ENCODE measurements around the gene KLHL29. TPM values are rescaled to one million over a fixed set of nuclear protein-coding genes. Genes with fewer than 3 reads are reported as not detected.
A peak's percentile ranks its signal among the peaks of the same experiment; 100 is the strongest.

Gene KLHL29
- total RNA-seq, 1 donor from 2014 or later = 4.4 TPM

DNA sequence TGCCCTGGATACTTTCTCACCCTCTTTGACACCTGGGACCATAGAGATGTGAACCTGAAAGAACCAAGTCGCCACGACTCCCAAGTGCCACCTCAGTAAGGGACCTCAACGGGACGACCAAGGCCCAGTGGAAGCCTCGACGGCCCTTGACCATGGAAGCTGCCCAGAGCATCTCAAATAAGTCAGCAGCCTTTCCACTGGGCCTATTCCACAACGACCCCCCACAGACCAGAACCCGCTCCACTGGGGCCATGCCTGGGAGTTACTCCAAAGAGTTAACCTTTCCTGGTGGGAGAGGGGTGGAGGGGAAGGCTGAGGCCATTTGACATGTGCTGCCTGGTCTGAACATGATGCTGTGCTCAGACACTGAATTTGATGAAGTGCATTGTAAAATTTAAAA is 146.9 kb downstream of the KLHL29 start:
- no peak overlapping the region for H3K4me3 Mint-ChIP-seq (ENCODE audit: low read depth)
- no peaks in the 10 kb centered on the region for H3K9me3 Mint-ChIP-seq (ENCODE audit: low read depth)
- peak overlapping the region; percentile 9 for H3K27ac Mint-ChIP-seq
- H3K4me1 Mint-ChIP-seq (ENCODE audit: low read depth) = peaks cover 7% of the 10 kb centered on the region
- TF ChIP-seq, protein P1, sequence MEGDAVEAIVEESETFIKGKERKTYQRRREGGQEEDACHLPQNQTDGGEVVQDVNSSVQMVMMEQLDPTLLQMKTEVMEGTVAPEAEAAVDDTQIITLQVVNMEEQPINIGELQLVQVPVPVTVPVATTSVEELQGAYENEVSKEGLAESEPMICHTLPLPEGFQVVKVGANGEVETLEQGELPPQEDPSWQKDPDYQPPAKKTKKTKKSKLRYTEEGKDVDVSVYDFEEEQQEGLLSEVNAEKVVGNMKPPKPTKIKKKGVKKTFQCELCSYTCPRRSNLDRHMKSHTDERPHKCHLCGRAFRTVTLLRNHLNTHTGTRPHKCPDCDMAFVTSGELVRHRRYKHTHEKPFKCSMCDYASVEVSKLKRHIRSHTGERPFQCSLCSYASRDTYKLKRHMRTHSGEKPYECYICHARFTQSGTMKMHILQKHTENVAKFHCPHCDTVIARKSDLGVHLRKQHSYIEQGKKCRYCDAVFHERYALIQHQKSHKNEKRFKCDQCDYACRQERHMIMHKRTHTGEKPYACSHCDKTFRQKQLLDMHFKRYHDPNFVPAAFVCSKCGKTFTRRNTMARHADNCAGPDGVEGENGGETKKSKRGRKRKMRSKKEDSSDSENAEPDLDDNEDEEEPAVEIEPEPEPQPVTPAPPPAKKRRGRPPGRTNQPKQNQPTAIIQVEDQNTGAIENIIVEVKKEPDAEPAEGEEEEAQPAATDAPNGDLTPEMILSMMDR (IDR thresholded peaks at IDR 0.05; ENCODE audit: unreplicated experiment) = no peak
- peaks cover 36% of the 10 kb centered on the region for H3K27me3 Mint-ChIP-seq
- no peaks in the 10 kb centered on the region for H3K36me3 Mint-ChIP-seq (ENCODE audit: insufficient read depth)
- no peak for DNase-seq (ENCODE audit: low spot score, unreplicated experiment)

DNA sequence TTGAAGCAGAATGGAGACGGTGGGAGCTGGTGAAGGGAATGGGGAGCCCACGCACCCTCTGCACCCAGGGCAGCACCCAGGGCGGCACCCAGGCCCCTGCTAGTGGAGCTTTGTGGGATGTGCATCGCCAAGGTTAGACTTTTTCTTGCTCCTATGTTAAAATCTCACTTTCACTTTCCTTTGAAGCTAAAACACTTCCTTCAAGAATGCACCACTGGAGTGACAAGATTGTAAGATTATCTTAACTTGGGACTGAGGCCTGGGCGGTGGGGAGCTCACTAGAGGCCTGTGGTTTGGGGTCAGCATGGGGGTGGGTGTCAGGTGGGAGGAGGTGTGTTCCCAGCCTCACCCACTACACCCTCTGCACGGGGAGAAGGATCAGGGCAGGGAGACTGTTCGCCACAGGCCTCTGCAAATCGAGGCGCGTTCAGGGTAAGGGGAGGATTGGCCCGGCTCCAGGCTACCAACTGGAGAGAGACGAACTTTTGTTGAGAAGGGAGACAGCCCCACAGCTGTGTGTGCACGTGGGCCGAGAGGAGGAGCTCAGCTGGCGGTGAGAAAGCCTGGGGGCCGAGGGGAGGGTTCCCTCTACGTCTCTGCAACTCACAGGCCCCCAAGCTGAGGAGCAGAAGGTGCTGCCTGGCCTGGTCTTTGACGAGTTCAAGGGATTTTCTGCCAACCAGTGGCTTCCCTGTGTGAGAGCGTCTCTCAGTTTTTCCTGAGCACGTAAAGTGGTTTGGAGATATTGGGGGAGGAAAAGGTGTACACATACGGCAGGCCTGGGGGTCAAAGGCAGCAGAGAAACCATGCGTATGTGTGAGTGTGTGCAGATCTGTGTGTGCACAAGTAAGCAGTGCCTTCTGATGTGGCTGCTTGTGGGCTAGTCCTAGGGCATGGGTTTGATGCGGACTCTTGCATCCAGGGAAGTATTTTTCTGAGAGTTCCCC is 147.7 kb downstream of the KLHL29 start:
- no peak overlapping the region for H3K27ac Mint-ChIP-seq
- no peak for DNase-seq (ENCODE audit: low spot score, unreplicated experiment)
- H3K9me3 Mint-ChIP-seq (ENCODE audit: low read depth) = no peaks in the 10 kb centered on the region
- H3K27me3 Mint-ChIP-seq = peaks cover 44% of the 10 kb centered on the region
- no peak overlapping the region for H3K4me3 Mint-ChIP-seq (ENCODE audit: low read depth)
- H3K36me3 Mint-ChIP-seq (ENCODE audit: insufficient read depth) = no peaks in the 10 kb centered on the region
- TF ChIP-seq, protein P1 (IDR thresholded peaks at IDR 0.05; ENCODE audit: unreplicated experiment) = no peak
- H3K4me1 Mint-ChIP-seq (ENCODE audit: low read depth) = peaks cover 7% of the 10 kb centered on the region

DNA sequence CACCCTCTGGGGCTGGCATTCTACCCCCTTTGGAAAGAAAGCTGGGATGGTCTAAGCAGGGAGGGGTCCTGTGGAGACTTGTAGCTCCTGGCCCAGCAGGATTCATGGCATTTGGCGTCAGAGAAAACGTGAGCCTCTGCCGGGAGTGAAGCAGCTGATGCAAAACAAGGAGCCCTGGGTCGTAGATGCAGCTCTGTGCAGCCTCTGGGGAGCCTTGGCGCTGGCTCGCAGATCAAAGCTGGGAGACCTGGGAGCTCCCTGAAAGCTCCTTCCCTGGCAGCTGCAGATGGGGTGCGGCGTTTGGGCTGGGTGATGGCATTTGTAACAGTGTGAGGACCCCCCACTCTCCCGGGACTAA is 148.3 kb downstream of the KLHL29 start:
- H3K4me3 Mint-ChIP-seq (ENCODE audit: low read depth) = no peak overlapping the region
- peaks cover 7% of the 10 kb centered on the region for H3K4me1 Mint-ChIP-seq (ENCODE audit: low read depth)
- no peaks in the 10 kb centered on the region for H3K9me3 Mint-ChIP-seq (ENCODE audit: low read depth)
- no peak for DNase-seq (ENCODE audit: low spot score, unreplicated experiment)
- TF ChIP-seq, protein P1 (IDR thresholded peaks at IDR 0.05; ENCODE audit: unreplicated experiment) = no peak
- no peak overlapping the region for H3K27ac Mint-ChIP-seq
- peaks cover 44% of the 10 kb centered on the region for H3K27me3 Mint-ChIP-seq
- no peaks in the 10 kb centered on the region for H3K36me3 Mint-ChIP-seq (ENCODE audit: insufficient read depth)

DNA sequence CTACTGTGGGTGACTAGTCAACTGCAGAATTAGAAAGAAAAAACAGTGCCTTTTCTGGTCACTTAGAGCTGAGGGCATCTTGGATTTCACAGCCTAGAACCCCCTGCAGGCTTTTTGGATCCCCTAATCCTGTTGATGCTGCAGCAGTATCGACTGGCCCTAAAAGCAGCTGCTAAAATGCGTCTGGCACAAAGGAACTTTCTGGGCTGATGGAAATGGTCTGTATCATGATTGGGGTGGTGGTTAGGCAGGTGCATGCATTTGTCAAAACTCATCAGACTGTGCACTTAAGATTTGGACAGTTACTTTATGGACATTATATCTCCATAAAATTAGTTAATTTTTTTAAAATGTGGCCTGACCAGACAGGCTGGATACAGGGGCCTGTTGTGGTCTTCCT is 149.8 kb downstream of the KLHL29 start:
- TF ChIP-seq, protein P1 (IDR thresholded peaks at IDR 0.05; ENCODE audit: unreplicated experiment) = no peak
- H3K27ac Mint-ChIP-seq = no peak overlapping the region

DNA sequence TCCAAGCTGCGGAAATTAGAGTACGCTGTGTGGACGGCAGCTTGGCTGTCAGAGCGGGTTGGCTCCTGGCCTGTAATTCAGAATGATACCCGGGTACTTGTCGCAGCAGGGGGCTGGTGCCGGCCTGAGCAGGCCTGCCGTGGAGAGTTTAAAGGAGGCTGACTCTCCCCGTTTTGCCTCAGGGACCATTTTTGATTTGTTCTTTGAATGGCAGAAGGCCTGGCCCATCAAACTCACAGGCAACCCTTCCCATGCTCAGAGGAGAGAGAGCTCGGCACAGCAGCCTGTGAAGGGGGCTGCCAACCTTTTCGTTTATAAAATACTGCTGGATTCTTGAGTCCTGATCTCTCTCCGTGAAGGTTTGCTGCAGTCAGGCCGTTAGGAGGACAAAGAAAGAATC is 151.3 kb downstream of the KLHL29 start:
- Mint-ChIP-seq H3K36me3 (ENCODE audit: insufficient read depth) (no peaks in the 10 kb centered on the region), H3K4me1 (ENCODE audit: low read depth) (peaks cover 4% of the 10 kb centered on the region), H3K27me3 (peaks cover 53% of the 10 kb centered on the region), H3K27ac (no peak overlapping the region), H3K9me3 (ENCODE audit: low read depth) (no peaks in the 10 kb centered on the region), H3K4me3 (ENCODE audit: low read depth) (no peak overlapping the region)
- TF ChIP-seq, protein P1 (IDR thresholded peaks at IDR 0.05; ENCODE audit: unreplicated experiment) = no peak
- no peak for DNase-seq (ENCODE audit: low spot score, unreplicated experiment)

More for the DNA sequence above, 149.8 kb downstream of the KLHL29 start:
- Mint-ChIP-seq H3K9me3 (ENCODE audit: low read depth) (no peaks in the 10 kb centered on the region), H3K36me3 (ENCODE audit: insufficient read depth) (no peaks in the 10 kb centered on the region), H3K27me3 (peaks cover 50% of the 10 kb centered on the region), H3K4me3 (ENCODE audit: low read depth) (no peak overlapping the region), H3K4me1 (ENCODE audit: low read depth) (peaks cover 7% of the 10 kb centered on the region)
- no peak for DNase-seq (ENCODE audit: low spot score, unreplicated experiment)

All from progenitor cell of endocrine pancreas (in vitro differentiated cells).